NCI-H2227 treated with DMSO at 0.1 percent for 48 hours (cell line): ENCODE results near the gene MMP25.
"Not testable (repeated sequence)": the region's sequence is repeated elsewhere in the genome, so short reads cannot be mapped to it uniquely, and the experiment has no call there.

Experiments used
- DNase-seq: peaks from one replicate; lab custom pipeline; 2025; lab: John Stamatoyannopoulos, UW

Gene MMP25

DNA sequence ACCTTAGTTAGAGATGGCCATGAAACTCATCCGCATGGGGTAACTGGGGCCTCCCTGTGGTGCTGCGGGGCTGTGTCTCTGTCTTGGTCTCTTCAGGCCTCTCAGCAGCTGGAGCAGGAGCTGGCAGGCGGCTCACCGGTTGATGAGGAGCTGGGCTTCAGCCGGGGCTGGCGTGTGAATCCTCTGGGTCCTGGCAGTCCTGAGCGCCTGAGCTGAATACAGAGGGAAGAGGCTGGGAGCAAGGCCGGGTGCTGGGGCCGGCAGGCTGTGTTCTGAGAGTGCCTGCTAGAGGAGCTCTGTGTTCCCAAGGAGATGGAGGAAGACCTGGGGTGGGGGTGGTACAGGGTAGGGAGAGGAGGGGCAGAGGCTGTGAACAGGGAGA lies 9.4 kb downstream of the MMP25 start:
- not testable (repeated sequence) for DNase-seq

DNA sequence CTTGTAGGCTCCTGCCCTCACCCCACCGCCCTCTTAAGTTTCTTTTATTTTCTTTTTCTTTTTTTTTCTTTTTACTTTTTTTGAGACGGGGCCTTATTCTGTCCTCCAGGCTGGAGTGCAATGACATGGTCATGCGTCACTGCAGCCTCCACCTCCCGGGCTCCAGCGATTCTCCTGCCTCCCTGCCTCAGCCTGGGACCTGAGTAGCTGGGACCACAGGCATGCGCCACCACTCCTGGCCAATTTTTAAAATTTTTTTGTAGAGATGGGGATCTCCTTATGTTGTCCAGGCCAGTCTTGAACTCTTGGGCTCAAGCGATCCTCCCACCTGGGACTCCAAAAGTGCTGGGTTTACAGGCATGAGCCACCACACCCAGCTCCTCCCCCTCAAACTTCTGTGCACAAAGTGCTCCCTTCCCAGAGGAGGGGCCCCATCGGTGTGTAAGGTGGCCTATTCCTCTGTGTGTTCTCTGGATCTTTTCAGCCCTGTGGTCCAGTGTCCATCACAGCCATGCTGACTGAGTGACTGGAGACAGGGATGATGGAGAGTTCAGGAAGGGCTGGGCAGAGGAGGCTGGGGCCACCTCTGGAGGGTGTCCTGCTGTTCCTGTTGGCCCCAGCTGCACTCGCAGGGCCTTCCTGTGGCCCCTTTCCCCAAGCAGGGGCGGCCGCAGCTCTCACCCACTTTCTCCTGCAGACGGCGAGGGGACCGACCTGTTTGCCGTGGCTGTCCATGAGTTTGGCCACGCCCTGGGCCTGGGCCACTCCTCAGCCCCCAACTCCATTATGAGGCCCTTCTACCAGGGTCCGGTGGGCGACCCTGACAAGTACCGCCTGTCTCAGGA lies 10.2 kb downstream of the MMP25 start:
- DNase-seq, result no peak

DNA sequence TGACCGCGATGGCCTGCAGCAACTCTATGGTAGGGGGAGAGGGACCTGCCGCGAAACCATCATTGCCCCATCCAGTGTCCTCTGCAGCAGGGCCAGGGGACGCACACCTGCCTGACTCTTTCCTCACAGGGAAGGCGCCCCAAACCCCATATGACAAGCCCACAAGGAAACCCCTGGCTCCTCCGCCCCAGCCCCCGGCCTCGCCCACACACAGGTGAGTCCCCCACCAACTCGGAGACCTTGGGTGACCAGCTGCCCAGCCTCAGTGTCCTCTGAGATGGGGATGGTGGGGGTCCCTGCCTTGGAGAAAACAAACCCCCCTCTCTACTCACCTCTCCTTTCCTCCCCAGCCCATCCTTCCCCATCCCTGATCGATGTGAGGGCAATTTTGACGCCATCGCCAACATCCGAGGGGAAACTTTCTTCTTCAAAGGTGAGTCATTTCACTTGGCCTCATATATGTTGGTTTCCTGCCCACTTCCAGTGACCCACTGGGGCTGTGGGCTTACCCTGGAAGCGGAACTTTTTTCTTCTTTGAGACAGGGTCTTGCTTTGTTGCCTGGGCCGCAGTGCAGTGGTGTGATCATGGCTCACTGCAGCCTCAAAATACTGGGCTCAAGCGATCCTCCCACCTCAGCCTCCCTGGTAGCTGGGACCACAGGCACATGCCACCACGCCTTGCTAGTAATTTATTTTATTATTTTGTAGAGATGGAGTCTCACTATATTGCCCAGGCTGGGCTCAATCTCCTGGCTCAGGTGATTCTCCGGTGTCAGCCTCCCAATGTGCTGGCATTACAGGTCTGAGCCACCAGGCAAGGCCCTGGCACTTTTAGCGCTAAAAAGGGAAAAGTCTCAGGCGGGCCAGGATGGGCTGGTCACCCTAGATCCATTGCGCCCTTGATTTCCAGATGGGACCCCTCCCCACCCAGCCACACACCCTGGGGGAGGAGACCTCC lies 11.1 kb downstream of the MMP25 start:
- no peak for DNase-seq

DNA sequence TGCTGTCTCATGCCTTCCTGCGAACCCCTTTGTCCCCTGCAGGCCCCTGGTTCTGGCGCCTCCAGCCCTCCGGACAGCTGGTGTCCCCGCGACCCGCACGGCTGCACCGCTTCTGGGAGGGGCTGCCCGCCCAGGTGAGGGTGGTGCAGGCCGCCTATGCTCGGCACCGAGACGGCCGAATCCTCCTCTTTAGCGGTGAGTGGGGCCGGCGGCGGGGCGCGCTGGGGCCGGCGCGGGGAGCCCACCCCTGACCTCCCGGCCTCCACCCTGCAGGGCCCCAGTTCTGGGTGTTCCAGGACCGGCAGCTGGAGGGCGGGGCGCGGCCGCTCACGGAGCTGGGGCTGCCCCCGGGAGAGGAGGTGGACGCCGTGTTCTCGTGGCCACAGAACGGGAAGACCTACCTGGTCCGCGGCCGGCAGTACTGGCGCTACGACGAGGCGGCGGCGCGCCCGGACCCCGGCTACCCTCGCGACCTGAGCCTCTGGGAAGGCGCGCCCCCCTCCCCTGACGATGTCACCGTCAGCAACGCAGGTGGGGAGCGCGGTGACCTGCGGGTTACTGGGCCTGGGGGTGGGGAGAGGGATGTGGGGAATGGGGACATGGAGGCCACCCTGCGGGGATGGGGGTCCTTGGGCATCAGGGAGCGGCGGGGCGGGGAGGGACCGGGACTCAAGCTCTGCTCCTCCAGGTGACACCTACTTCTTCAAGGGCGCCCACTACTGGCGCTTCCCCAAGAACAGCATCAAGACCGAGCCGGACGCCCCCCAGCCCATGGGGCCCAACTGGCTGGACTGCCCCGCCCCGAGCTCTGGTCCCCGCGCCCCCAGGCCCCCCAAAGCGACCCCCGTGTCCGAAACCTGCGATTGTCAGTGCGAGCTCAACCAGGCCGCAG lies 12.0 kb downstream of the MMP25 start:
- no peak for DNase-seq

DNA sequence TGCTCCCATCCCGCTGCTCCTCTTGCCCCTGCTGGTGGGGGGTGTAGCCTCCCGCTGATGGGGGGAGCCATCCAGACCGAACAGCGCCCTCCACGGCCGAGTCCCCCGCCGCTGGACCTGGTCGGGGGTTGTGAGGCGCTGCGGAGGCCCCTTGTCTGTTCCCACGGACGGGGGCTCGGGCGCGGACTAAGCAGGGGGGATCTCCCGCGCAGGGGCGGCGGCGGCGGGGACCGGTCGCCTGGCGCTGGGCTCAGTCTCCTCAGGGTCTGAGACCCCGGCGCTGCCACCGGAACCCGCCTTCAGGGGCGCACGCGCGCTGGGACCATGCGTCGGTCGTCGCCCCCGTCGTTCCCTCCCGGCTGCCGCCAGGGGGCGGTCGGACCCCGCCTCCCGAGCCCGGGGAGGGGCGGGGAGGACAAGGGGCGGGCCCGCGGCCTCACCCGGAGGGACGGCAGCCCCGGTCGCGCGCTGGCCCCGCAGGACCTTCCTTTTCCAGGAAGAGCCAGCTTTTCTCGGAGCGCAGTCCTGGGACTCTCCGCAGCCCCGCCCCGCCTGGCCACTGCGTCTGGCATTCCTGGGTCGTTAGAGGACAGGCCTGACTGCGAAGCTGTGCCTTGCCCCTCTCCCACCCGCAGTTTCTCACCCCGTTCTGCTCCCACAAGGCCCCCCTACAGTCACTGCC lies 12.8 kb downstream of the MMP25 start:
- DNase-seq, result peak; percentile 68

DNA sequence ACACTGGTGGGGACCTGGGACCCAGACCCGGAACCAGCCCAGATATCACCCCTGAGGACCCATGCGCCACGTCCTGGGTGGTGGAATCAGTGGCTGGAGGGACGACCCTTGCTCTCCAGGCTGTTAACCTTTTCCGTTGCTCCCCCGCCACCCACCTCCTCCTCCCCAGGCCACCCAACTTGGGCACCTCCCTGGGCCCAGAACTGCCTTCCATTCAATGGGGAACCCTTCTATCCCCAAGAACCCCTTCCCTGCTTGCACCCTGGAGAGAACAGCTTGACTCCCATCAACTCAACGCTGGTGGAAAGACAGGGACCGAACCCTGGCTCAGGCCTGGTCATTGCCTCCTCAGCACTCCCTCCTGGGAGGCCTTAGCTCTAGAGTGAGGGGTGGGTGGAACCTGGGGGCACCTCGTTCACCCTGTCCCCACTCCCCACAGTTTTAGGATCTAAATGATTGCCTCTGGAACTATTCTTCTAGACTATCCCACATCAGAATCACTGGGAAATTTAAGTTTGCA lies 13.4 kb downstream of the MMP25 start:
- no peak for DNase-seq

DNA sequence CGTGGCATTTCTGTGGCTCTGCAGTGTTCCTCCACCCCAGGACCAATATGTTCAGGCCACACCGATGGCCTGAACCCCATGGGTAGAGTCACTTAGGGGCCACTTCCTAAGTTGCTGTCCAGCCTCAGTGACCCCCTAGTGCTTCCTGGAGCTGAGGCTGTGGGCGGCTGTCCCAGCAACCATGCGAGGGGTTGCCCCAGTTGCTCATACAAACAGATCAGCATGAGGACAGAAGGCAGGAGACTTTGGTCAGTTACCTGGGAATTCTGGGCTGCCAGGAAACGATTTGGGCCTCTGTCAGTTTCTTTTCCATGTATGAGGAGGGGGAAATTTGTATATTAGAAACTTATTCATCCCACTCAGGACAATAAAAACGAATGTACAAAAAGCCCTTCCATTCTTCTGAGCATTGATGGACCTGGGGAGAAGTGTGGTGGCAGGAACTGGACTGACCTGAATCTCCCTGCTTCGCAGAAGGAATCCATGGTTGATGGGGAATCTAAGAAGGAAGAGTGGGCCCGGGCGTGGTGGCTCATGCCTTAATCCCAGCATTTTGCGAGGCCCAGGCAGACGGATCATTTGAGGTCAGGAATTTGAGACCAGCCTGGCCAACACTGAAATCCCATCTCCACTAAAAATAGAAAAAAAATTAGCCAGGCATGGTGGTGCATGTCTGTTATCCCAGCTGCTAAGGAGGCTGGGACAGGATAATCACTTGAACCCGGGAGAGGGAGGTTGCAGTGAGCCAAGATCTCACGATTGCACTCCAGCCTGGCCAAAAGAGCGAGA lies 14.2 kb downstream of the MMP25 start:
- no peak for DNase-seq

DNA sequence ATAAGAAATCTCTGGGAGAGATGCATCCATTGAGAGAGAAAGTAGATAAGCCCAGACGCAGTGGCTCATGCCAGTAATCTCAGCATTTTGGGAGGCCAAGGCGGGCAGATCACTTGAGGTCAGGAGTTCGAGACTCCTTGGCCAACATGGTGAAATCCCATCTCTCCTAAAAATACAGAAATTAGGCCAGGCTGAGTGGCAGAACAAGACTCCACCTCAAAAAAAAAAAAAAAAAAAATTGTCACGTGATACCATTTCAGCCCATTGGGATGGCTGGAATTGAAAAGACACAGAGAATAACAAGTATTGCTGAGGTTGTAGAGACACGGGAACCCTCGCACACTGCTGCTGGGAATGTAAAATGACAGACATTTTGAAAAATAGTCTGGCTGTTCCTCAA lies 16.2 kb downstream of the MMP25 start:
- DNase-seq, result no peak

DNA sequence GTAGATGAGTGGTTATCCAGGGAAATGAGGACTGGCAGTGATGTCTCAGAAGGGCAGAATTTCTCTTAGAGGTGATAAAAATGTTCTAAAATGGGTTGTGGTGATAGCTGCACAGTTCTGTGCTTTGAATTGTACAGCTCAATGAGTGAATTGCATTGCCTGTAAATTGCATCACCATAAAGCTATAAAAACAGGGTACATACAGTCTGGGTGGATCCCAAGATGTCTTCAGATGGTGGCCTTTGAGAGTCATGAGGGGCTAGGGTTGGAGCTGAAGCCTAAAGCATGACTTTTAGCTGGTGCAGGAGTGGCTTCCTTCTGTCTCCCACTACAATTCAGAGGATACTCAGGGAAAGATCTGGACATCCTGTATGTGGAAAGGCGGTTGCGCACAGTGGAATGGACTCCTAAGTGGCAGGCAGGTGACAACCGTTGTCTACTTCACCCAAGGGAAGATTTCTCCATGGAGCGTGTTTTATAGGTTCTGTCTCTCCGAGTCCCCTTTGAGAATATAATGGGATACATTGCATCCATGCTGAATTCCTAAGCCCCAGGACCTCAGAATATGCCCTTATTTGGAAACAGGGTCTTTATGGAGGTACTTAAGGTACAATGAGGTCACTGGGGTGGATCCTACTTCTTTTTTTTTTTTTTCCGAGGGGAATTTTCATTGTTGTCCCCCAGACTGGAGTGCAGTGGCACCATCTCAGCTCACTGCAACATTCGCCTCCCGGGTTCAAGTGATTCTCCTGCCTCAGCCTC lies 17.4 kb downstream of the MMP25 start:
- no peak for DNase-seq

DNA sequence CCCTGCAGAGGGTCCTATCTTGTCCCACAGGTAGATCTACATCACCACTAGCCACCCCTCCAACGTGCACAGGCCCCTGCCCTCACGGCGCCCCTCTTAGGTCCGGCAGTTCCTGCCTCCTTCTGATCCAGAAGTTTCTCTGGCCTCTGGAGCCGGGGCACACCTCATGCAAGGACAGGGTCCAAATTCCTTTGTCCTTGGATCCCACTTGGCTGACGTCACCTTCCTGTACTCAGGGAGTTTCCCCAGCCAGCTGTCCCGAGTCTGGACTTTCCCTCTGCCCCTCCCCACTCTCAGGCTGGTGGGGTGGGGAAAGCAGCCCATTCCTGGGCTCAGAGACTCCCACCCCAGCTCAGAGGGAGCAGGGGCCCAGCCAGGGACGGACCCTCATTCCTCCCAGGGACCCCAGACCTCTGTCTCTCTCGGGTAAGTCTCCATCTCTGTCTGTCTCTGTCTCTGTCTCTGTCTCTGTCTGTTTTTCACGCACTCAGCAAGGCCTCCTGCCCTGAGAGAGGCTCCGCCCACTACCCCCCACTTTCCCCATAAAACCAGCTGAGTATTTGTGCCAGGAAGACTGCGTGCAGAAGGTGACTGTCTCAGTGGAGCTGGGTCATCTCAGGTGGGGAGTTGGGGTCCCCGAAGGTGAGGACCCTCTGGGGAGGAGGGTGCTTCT lies 18.8 kb downstream of the MMP25 start, which contains the start of gene IL32:
TSS of gene IL32 (plus strand) at position 572 of the 673 bp plus-strand sequence. CDS start 172 bp downstream, outside the sequence.
- DNase-seq, result no peak

DNA sequence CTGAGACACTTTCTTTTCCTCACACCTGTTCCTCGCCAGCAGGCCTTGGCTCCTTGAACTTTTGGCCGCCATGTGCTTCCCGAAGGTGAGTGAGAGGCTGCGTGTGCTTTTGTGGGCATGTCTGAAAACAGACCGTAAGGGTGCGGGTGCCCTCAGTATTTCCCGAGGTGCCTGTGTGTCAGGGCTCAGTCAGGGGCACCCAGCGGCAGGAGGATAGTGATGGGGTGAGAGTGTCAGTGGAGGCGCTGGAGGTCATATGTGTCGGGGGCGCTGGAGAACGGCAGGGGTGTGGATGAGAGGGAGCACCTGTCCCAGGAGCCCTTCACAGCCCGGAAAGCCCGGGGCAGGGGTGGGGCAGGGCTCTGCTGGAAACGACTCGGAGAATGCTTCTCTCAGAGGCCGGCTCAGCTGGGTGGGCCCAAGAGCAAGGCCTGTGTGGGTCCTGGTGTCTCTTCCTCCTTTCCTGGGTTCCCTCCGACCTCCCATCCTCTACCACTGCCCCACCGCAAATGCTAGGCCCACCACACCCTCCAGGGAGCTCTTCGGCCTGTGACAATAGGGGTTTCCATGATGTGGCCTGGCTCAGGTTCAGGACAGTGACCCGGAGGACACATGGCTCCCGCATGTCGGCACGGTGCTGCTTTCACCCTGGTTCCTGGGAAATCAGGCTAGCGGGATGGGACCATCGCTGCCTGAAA lies 19.5 kb downstream of the MMP25 start:
- DNase-seq, result no peak

DNA sequence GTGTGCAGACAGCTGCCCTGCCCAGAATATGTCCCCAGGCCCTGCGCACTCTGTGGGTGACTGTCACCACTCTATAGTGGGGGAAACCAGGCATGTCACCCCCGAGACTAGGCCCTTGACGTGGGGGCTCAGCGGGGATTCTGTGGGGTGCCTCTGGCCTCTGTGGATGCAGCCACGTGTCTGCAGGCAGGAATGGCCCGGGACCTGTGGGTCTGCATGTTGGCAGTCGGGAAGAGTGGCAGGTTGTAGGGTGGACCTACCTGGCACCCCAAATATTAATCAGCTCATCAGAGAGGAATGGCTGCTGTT lies 20.0 kb downstream of the MMP25 start:
- no peak for DNase-seq

DNA sequence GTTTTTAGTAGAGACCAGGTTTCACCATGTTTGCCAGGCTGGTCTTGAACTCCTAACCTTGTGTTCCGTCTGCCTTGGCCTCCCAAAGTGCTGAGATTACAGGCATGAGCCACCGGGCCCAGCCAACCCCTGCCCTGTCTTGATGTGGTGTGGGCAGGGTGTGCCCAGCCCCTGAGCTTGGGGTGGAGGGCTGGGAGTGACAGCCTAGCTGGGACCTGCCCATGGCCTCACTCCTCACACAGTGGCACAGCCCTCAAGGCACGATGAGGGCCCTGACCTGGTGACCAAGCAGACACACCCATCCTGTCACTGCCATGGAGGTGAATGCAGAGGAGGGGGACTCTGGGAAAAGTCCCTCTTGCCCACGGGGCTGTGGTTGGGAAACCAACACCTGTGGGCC lies 22.1 kb downstream of the MMP25 start:
- no peak for DNase-seq

DNA sequence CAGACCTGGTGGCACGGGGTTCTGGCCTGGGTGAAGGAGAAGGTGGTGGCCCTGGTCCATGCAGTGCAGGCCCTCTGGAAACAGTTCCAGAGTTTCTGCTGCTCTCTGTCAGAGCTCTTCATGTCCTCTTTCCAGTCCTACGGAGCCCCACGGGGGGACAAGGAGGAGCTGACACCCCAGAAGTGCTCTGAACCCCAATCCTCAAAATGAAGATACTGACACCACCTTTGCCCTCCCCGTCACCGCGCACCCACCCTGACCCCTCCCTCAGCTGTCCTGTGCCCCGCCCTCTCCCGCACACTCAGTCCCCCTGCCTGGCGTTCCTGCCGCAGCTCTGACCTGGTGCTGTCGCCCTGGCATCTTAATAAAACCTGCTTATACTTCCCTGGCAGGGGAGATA lies 22.8 kb downstream of the MMP25 start:
- not testable (repeated sequence) for DNase-seq

DNA sequence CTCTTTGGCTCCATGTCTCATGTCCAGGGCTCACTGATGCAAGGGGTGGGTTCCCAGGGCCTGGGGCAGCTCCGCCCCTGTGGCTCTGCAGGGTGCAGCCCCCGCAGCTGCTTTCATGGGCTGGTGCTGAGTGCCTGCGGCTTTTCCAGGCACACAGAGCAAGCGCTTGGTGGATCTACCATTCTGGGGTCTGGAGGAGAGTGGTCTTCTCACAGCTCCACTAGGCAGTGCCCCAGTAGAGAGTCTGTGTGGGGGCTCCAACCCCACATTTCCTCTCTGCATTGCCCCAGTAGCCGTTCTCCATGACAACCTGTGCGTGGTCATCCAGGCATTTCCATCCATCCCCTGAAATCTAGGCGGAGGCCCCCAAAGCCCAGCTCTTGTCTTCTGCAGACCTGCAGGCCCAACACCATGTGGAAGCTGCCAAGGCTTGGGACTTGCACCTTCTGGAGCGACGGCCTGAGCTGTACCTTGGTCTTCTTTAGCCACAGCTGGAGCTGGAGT lies 24.3 kb downstream of the MMP25 start:
- DNase-seq, result no peak

DNA sequence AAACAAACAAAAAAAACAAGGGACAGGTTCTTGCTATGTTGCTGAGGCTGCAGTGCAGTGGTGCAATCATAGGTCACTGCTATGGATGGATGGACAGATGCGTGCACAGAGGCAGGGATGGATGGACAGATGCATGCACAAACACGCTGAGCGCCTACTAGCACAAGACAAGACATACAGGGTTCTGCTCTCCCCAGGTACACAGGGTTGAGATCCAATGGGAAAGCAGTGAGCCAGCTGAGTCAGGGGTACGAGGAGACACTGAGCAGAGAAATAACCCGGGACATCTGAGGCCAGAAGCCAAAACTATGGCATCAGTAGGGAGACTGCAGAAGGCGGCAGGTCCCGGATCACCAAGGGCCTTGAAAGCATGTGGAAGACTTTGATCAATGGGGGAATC lies 25.3 kb downstream of the MMP25 start:
- DNase-seq, result no peak

DNA sequence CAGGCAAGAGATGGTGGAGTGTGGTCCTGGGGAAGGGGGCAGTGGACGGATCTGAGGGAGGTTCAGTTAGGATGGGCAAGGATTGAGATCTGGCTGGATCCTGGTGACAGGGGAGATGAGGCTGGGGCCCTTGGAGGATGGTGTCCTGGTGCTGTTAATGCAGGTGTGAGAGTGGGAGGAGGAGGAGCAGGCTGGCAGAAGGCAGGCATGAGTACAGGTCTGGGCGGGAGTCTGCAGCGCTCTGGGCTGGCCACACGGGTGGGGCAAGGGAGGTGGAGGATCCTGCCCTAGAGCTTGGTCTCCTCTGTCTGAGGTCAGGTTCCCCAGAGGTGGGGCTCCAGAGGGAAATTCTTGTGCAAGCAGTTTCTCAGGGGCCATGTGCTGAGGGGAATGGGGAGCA lies 25.8 kb downstream of the MMP25 start:
- DNase-seq, result not testable (repeated sequence)

DNA sequence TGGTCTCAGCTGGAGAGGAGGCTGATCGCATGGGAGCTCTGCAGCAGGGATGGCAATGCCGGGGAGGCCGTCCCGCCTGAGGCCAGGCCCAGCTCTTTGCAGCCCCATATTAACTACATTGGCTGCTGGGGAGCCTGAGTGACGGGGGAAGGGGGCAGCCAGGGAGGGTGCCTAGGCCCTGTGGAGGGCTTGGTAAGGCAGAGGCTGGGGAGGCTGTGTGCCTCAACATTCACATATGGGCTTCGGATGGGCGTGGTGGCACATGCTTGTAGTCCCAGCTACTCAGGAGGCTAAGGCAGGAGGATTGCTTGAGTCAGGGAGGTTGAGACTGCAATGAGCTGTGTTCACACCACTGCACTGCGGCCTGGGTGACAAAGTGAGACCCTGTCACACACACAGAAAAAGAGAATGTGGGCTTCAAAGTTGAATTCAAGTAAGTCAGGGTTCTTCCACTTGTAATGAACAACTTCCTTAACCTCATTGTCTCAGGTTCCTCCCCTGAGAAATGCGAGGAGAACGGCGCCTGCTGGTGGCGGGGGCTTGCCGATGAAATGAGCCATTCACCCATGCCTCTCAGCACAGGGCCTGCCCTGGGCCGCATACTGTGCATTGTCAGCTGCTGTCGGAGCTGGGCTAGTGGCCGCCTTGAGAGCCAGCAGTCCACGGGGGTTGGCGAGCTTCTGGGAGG lies 26.4 kb downstream of the MMP25 start:
- DNase-seq, result not testable (repeated sequence)
